Glomerular visceral epithelial cell (primary cell): ENCODE data around the gene TPBG.

Experiments
- DNase-seq: peaks from one replicate; pipeline ENCODE4 v3.0.0-alpha.2; 2016; ENCODE audit errors: extremely low spot score

Gene TPBG

DNA sequence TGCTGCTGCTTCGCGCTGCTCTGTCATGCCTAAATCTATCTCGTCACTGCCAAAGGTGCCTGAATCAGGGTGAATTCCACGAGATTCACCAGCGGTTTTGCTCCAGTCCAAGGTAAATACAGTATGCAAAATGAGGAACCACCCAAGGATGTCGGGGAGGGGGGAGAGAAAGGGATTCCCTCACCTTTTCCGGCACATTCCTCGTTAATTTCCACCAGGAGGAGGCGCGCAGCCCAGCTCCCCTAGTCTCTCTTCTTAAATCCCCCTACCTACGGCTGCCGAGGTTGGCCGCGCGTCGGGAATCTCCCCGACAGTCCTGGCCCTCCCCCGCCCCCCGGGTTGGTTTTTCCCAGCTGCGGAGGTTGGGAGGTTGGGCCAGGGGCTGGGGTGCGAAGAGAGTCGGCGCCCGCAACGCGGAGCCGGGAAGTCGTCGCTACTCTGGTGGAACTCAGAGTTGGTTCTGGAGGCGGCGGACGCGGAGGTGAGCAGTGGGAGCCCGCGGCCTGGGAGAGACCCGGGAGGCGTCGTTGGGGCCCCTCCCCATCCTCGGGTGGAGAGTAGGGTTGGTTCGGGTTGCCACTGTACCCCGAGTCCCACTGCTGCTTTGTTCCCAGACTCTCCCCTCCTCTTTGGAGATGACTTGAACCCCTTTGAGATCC is at the start of gene TPBG:
TPBG (plus strand) TSS at position 390 of the 659 bp plus-strand sequence. CDS start 1,145 bp downstream, outside the sequence.
- DNase-seq, result peak; percentile 83

DNA sequence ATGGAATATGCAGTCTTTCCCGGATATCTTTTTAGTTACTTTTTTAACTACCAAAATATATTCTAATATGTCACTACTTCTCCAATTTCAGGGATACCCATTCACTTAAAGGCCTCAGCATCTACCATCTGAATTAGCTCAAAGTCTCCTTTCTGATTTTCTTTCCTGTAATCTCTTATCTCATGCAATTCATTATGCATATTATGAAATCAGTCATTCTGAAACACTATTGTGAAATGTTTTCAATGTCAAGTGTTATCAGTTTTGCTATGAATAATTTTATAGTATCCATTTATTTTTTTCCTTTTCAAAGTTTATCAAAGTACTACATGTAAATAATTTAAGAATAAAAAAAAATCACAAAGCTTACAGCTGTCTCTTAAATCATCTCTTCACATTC is 41.2 kb upstream of the TPBG start:
- DNase-seq, result no peak

DNA sequence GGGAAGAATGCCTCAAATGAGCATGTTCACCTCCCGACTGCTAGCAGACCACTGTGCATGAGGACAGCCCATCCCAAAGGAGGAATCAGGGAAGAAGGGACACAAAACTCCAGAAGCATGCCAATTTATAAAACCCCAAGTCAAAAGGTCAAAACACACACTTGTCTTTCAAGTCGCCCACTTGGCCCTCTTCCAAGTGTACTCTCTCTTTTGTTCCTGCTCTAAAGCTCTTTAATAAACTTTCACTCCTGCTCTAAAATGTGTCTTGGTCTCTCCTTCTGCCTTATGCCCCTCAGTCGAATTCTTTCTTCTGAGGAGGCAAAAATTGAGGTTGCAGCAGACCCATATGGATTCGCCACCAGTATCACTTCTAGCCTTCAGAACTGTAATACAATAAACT is 33.9 kb upstream of the TPBG start:
- no peak for DNase-seq

DNA sequence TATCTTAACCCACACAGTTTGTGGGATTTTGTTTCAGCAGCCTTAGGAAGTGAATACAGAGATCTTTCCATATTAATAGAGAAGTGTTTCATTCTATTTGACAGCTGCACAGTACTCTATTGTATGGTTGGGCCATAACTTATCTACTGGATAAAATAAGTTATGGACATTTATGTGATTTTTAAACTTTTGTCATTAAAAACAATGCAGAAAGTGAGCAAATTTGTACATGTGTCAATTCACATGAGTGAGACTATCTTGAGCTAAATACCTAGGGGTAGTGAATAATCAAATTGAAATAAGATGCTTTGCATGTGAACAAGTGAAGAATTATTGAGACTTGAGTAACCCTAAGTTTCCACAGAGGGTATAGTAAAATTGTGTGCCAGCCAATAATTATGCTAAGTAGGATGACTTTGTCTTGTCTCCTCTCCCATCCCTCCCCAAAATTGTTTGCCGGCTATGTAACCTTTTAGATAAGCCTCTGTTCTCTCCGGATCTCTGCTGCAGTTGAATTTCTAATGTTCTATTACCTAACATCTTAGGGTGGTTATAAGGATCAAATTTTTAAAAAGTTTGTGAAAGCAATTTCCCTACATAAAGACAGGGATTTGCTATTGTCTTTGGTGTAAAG is 33.3 kb upstream of the TPBG start:
- DNase-seq, result no peak

DNA sequence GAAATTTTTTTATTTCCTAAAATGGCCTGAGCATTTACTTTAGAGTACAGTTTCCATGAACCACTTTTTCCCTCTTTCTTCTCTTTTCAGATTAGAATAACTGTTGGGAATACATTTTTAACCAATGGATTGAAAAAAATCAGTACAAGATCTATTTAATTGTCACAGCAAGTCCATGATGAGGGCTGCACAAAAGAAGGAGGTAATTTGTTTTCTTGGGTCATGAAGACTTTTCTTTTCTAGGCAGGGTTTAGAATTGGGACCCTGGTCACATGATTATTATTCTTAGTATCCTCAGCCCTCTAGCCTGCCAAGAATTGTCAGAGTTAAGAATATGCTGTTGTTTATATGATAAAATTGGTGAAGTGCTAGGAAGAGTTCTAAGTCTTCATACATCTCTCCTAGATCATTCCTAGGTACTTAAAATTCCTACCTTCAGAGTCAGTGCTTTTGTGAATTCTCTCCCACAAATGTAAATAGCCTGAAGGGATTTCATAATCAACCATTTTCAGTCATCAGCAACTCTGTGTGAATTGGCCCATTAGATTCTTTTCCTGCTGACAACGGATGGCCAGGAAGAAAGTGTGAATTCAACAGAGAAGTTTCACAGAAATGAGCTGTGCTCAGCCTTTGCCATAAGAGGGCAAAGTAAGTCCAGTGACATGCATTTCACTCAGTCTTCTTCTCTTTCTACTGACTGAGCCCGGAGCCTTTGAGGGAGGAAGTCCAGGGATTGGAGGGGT is 32.4 kb upstream of the TPBG start:
- DNase-seq, result peak; percentile 17

DNA sequence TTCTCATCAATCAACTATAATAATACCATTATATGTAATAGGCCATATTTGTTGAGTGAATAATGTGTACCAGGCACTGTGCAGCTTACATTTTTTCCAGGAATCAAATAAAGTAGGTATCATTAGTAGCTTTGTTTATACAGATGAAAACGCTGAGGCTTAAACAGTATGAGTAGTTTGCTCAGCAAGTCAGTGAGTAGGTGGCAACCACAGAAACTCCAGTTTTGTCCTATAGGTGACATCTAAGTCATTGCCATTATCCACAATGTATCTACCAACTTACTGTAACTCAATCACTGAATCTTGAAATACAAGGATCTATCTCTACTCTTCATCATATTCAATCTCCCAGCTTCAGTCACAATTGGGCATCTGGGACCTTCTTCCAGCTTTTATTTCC is 29.8 kb upstream of the TPBG start:
- DNase-seq, result no peak

DNA sequence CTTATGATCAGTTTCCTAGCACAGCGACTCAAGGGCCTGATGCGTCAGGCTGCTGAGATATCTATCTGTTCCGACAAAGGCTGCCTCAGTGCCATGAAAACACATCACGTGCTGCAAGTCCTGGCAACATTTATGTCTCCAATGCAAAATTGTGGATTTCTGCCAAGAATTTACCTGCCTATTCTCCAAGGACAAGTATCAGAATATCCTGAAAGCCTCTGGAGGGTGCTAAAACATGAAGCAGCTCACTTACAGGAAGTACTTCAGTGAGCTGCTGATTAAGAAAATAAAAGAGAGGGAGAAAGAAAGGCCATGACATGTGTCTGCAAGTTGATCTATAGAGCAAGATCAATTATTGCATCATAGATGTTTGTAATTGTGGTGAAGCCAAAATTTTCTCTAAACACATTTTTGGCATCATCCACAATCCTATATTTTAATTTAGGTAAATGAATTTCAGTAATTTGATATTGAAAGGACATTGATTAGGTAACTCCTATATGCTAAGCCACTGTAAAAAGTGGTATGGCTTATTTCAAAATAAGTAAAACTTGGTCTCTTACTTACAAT is 25.8 kb upstream of the TPBG start:
- DNase-seq, result no peak

- no peak for DNase-seq
Measured at GRCh38 chr6:82348130-82348529, 15.5 kb upstream of the TPBG start.

DNA sequence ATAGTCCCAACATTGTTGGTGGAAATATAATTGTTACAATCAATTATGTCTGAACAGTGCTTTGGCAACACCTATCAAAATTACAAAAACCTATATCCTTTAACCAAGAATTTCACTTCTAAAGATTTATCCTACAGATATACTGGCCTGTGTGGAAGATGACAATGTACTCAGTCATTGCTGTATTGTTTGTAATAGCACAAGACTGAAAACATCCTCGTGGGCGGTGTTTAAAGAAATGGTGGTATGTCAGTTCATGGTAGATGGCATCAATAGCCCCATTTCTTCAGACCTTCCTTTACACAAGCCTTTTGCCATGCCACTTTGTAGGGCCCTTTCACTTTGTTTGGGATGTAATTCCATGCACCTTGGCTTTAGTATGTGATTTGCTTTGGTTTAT is 9.8 kb upstream of the TPBG start:
- DNase-seq, result no peak

- no peak for DNase-seq
Measured at GRCh38 chr6:82360552-82360951, 3.1 kb upstream of the TPBG start.

DNA sequence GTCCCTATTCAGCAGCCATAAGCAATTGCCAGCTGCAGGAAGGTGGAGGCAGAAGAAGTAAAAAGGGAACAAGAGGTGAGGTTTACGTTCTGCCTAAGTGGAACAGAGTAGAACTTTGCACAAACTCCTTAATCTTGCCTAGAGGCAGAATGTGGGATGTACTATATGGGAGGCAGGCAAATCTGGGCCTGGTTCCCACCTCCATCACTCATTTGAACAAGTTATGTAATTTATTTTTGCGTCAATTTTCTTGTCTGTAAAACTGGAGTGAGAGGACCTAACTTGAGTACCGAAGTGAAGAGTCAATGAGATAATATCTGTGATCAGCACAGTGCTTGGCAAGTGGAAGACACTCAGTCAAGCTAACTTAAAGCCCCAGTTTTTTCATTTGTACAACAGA is 2.0 kb upstream of the TPBG start:
- DNase-seq, result no peak

DNA sequence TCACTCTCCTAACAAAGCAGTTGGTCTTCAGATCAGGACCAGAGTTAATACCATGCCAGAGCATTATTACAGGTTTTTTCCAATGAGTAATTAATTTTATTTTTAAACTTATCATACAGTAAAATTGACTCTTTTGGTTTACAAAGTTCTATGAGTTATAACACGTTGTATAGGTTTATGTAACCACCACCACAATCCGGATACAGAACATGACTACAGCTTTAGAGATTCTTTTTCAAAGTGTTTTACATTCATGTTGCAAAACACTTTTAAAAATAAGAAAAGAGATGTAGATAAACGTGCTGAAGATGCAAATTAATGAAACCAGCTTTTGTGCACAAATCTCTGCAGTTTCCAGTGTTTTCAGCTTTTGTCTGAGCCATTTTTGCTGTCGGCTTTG is 1.5 kb upstream of the TPBG start:
- no peak for DNase-seq

GRCh38 chr6:82362878-82363427 is 664 bp upstream of the TPBG start:
- DNase-seq, result no peak

DNA sequence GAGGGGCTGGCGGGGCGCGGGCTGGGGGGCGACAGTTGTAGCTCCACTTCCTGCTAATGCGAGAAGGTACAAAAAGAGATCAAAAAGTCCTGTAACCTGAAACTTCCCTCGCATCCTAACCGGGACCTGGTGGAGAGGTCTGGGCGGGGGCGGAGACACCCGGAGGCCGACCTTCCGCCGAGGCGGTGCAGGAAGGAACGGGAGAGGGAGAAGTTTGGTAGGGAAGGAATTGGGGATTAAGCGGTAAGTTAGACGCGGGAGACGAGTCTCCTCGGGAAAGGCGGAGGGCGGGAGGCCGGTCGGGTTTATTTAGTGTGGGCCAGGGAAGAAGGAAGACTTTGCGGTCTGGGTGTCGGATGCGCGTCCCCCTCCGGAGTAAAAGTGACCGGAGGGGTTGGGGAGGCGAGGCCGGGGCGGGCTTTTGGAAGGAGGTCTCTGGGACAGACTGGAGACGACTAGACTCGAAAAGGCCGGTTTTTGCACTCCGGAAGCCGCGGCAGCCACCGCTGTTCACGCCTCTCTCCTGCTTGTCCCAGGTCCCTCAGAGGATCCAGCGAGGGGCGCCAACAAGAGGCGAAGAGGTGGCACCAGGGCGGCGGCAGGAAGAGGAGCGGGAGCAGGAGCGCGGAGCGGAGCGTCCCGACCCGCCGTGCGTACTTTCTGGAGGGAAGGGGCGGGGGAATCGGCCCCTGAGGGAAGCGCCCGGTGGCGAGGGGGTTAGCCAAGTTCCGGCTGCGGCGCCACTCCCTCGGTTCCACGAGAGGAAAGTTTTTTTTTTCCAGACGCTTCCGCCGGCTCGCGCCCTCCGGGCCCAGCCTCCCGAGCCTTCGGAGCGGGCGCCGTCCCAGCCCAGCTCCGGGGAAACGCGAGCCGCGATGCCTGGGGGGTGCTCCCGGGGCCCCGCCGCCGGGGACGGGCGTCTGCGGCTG is 734 bp downstream of the TPBG start:
- peak; percentile 75 for DNase-seq

GRCh38 chr6:82365016-82365795 is 1.6 kb downstream of the TPBG start:
- DNase-seq, result peak; percentile 52

DNA sequence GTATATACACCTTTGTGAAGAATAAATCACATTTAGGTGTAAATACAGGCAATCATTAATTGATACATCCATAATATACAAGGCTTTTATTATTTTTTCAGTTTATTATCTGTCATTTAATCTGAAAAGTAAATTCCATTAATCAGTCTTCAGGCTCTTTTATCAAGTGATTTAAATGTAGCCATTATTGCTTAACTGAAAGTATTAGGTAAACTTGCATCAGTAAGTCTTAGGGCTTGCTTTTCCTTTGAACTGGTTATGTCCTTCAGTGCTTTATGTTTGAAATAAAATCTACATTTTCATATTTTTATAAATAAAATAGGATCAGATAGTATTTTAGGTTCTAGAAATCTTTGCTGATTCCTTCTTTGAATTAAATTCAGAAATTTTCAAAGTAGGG is 4.1 kb downstream of the TPBG start:
- DNase-seq, result no peak

GRCh38 chr6:82370788-82371187 is 7.2 kb downstream of the TPBG start:
- DNase-seq, result no peak

DNA sequence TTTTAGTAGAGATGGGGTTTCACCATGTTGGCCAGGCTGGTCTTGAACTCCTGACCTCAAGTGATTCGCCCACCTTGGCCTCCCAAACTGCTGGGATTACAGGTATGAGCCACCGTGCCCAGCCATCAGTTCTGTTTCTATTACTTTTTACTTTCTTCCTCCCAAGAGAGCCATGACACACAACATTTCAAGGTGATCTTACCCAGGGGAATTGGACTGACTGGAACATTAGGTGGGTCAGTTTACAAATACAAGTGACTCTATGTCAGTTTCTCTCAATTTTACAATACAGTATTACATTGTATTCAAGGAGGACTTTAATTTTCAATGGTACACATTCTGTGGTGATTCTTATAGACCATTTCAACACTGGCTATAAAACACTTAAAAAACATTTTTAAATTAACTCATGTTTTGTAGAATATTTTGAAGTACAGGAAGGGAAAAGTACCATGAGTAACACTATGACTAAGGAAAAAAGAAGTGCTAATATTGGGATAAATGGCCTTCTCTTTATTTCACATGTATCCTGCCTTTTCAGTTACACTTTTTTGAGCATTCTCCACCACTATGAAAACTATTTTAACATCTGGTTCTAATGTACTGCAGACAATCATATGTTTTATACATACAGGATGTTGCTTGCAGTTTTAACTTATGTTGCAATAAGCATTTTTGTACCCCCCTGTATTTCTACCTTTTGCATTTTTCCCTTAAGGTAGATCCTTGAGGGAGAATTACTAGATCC is 8.4 kb downstream of the TPBG start:
- no peak for DNase-seq

- DNase-seq, result no peak
Measured at GRCh38 chr6:82372656-82373055, 9.0 kb downstream of the TPBG start.

- DNase-seq, result no peak
Measured at GRCh38 chr6:82374516-82374915, 10.9 kb downstream of the TPBG start.
